Fibroblast of mammary gland (primary cell): ENCODE data around the gene TPSAB1.

ENCODE experiments used
- DNase-seq: peaks from one replicate; pipeline ENCODE4 v3.0.0-alpha.2; 2010; ENCODE audit warnings: low read depth
- H3K4me3 ChIP-seq: 2 replicates; pipeline ENCODE4 v1.5.1; 2011; ENCODE audit warnings: low read depth, mild to moderate bottlenecking, low read length, moderate library complexity; ENCODE audit not compliant: control insufficient read depth
- CTCF ChIP-seq: conservative IDR thresholded peaks from 2 replicates; pipeline ENCODE4 v1.5.1; 2011; ENCODE audit warnings: low read depth, low read length, inconsistent platforms; ENCODE audit not compliant: control insufficient read depth, insufficient read depth

The TPSAB1 gene

DNA sequence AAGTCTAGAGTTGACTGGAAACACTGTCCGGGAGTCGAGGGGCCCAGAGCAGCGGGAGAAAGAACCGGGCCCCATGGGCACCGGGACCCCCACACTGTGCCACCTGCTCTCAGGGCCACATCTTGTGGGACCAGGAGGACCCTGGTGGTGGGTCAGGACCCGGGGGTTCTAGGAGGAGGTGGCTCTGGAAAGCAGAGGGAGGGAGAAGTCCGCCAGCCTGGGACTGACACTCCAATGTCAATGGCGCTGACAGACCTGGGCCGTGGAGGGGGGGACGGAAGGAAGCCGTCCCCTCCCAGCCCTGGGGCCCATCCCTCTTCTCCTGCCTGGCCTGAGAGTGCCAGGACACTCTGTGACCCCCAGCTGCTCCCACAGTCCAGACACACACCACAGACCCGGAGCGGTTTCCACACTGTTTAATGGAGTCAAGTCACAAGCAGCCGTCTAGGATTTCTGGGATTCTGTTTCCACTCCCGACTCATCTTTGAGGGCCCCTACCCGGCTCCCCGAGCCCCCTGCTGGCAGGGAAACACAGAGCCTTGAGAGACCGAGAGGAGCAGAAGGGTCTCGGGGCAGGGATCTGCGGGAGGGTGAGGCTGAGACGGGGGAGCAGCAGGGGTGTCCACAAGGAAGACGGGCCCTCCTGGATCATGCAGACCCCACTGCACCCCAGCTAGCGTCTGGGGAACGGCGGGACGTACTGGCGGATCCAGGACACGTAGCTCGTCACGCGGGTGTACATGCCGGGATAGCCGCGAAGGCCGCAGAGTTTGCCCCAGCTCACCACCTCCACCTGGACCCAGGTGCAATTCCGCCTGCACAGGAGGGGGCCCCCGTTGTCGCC lies 45.4 kb downstream of the TPSAB1 start:
- no peak overlapping the region for H3K4me3 ChIP-seq
- no peak for DNase-seq

GRCh38 chr16:1286513-1287094 lies 46.1 kb downstream of the TPSAB1 start:
- TF ChIP-seq CTCF, result no peak
- no peak for DNase-seq
- no peak overlapping the region for H3K4me3 ChIP-seq

More for the DNA sequence above, 45.4 kb downstream of the TPSAB1 start:
- TF ChIP-seq CTCF, result no peak

DNA sequence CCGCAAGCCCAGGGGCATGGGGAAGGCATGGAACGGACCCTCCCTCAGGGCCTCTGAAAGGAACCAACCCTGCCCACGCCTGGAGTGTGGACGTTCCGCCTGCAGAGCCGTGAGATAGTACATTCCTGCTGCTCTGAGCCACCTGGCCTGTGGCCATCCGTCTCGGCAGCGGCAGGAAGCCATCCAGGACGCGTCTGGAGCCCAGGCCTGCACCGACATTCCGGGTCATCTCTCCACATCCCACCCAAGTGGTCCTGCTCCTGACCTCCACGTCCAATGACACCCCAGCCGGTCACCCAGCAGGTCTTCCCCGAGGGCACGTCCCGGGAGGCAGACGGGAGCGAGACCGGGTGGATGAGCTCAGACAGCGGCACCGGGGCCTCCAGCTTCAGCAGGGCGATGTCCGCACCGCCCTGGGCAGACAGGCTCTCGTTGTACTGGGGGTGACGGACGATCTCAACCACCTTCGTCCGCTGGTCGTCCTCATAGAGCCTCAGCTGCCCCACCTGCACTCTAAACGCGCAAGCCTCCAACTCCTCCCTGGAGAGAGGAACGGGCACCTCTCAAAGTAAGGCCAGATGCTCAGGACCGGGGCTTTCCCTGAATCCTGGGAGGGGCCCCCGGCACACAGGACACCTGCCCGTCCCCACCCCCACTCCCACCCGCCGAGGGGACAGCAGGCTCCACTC lies 47.6 kb downstream of the TPSAB1 start:
- no peak for DNase-seq
- TF ChIP-seq CTCF, result no peak
- no peak overlapping the region for H3K4me3 ChIP-seq

- DNase-seq, result no peak
- no peak for TF ChIP-seq CTCF
- no peak overlapping the region for H3K4me3 ChIP-seq
These were observed 48.4 kb downstream of the TPSAB1 start for GRCh38 chr16:1288813-1289476.

DNA sequence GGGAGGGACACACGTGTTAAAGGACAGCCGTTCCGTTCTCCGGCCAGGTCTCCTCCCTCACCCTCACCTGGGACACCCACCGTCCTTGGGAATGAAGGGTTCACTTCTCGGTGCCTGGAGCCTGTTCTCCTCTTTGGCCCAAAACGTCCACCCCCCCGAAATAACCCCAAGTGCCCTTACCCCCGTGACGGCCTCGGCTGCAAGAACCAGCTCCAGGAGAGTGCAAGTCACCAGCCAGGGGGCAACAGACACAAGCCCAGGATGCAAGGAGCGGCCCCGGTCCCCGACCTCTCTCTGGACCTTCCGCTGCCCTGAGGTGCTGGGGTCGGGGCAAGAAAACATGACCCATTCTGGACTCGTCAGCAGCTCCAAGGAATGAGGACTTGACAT lies 49.0 kb downstream of the TPSAB1 start:
- TF ChIP-seq CTCF, result no peak

DNA sequence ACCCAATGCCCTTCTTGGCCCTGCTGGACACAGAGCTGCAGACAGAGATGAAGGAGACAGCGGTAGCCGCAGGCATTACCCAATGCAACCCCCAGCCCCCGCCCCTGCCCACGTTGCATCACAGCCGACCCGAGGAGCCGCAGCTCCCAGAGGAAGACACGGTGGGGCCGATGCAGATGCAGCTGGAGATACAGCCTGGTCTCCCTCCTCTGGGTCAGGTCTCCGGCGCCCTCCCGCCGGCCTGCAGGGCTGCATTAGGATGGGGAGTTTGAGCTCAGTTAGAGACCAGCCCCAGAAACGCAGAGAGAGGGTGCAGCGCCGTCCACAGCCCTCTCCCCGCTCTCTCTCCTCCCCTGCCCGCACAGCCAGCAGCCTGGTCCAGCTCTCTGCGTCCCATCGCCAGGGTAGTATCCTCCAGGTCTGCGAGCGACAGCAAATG lies 49.6 kb downstream of the TPSAB1 start:
- TF ChIP-seq CTCF, result no peak
- DNase-seq, result no peak
- H3K4me3 ChIP-seq, result no peak overlapping the region

More for the DNA sequence above, 49.0 kb downstream of the TPSAB1 start:
- DNase-seq, result no peak
- no peak overlapping the region for H3K4me3 ChIP-seq
